H9 (cell line): ENCODE measurements around the gene C2CD2. TPM values are rescaled to one million over a fixed set of nuclear protein-coding genes. Genes with fewer than 3 reads are reported as not detected.

Experiments used
- DNase-seq: peaks from one replicate; pipeline ENCODE4 v3.0.0-alpha.2; 2017
- H2AFZ ChIP-seq: one replicate; pipeline ENCODE4 v1.6.1; 2013; ENCODE audit warnings: mild to moderate bottlenecking, low read length, control low read depth, moderate library complexity
- H2AK5ac ChIP-seq: 2 replicates; pipeline ENCODE4 v1.6.1; 2013; ENCODE audit warnings: low read length, control low read depth, mixed read lengths; ENCODE audit not compliant: insufficient read length
- H2BK120ac ChIP-seq: one replicate; pipeline ENCODE4 v1.6.1; 2013; ENCODE audit warnings: low read depth, mild to moderate bottlenecking, low read length, control low read depth, inconsistent platforms; ENCODE audit not compliant: poor library complexity, severe bottlenecking
- H2BK12ac ChIP-seq: 2 replicates; pipeline ENCODE4 v1.6.1; 2013; ENCODE audit warnings: low read length, control low read depth, mixed read lengths, low read depth; ENCODE audit not compliant: insufficient read length
- H2BK15ac ChIP-seq: 2 replicates; pipeline ENCODE4 v1.6.1; 2013; ENCODE audit warnings: low read depth, low read length, control low read depth
- H2BK20ac ChIP-seq: one replicate; pipeline ENCODE4 v1.6.1; 2013; ENCODE audit warnings: low read depth, mild to moderate bottlenecking, low read length, control low read depth, inconsistent platforms; ENCODE audit not compliant: poor library complexity, severe bottlenecking
- H2BK5ac ChIP-seq: 2 replicates; pipeline ENCODE4 v1.6.1; 2013; ENCODE audit warnings: low read length, control low read depth, mixed read lengths; ENCODE audit not compliant: insufficient read length
- H3K14ac ChIP-seq: 2 replicates; pipeline ENCODE4 v1.6.1; 2013; ENCODE audit warnings: low read length, control low read depth; ENCODE audit not compliant: insufficient read depth
- H3K18ac ChIP-seq: 2 replicates; pipeline ENCODE4 v1.6.1; 2013; ENCODE audit warnings: low read depth, mild to moderate bottlenecking, mixed read lengths, low read length, control low read depth; ENCODE audit not compliant: insufficient read length
- H3K23ac ChIP-seq: 2 replicates; pipeline ENCODE4 v1.6.1; 2013; ENCODE audit warnings: low read length, control low read depth, mixed read lengths, low read depth; ENCODE audit not compliant: insufficient read length
- H3K23me2 ChIP-seq: 2 replicates; pipeline ENCODE4 v1.6.1; 2013; ENCODE audit warnings: low read depth, mild to moderate bottlenecking, mixed read lengths, low read length, control low read depth; ENCODE audit not compliant: insufficient read length, poor library complexity, severe bottlenecking
- H3K27ac ChIP-seq: 2 replicates; pipeline ENCODE4 v1.5.1; 2013; ENCODE audit warnings: low read length, control low read depth, mixed read lengths, low read depth; ENCODE audit not compliant: insufficient read length
- H3K27me3 ChIP-seq: 2 replicates; pipeline ENCODE4 v1.6.1; 2013; ENCODE audit warnings: low read length, control low read depth, inconsistent platforms; ENCODE audit not compliant: insufficient read depth
- H3K4ac ChIP-seq: 2 replicates; pipeline ENCODE4 v1.6.1; 2013; ENCODE audit warnings: low read depth, mild to moderate bottlenecking, control low read depth, inconsistent platforms, low read length, moderate library complexity
- H3K4me1 ChIP-seq: 2 replicates; pipeline ENCODE4 v1.6.1; 2013; ENCODE audit warnings: low read length, control low read depth, inconsistent platforms; ENCODE audit not compliant: insufficient read depth
- H3K4me2 ChIP-seq: 2 replicates; pipeline ENCODE4 v1.6.1; 2013; ENCODE audit warnings: low read length, control low read depth, mixed read lengths; ENCODE audit not compliant: insufficient read length, insufficient read depth
- H3K56ac ChIP-seq: 2 replicates; pipeline ENCODE4 v1.6.1; 2013; ENCODE audit warnings: low read depth, mild to moderate bottlenecking, mixed read lengths, low read length, control low read depth; ENCODE audit not compliant: insufficient read length
- H3K79me1 ChIP-seq: 2 replicates; pipeline ENCODE4 v1.6.1; 2013; ENCODE audit warnings: low read depth, mild to moderate bottlenecking, moderate library complexity, low read length, control low read depth, inconsistent platforms; ENCODE audit not compliant: insufficient read depth, poor library complexity, severe bottlenecking
- H3K79me2 ChIP-seq: 2 replicates; pipeline ENCODE4 v1.6.1; 2013; ENCODE audit warnings: low read length, control low read depth, inconsistent platforms; ENCODE audit not compliant: insufficient read depth
- H3K9ac ChIP-seq: 2 replicates; pipeline ENCODE4 v1.6.1; 2013; ENCODE audit warnings: low read length, control low read depth, mixed read lengths; ENCODE audit not compliant: insufficient read length; ENCODE audit errors: extremely low read depth
- H3K9me3 ChIP-seq: one replicate; pipeline ENCODE4 v1.6.1; 2013; ENCODE audit warnings: low read depth, low read length, inconsistent platforms; ENCODE audit not compliant: control insufficient read depth
- H3T11ph ChIP-seq: one replicate; pipeline ENCODE4 v1.6.1; 2013; ENCODE audit warnings: mild to moderate bottlenecking, low read length, control low read depth, inconsistent platforms
- H4K20me1 ChIP-seq: one replicate; pipeline ENCODE4 v1.6.1; 2013; ENCODE audit not compliant: control insufficient read depth, insufficient read length, insufficient read depth
- H4K5ac ChIP-seq: 2 replicates; pipeline ENCODE4 v1.6.1; 2013; ENCODE audit warnings: low read depth, mild to moderate bottlenecking, mixed read lengths, low read length, control low read depth; ENCODE audit not compliant: insufficient read length
- H4K8ac ChIP-seq: replicated peaks from 2 replicates; pipeline ENCODE4 v1.6.1; 2013; ENCODE audit warnings: low read length, control low read depth, mixed read lengths, low read depth; ENCODE audit not compliant: insufficient read length
- H4K91ac ChIP-seq: 2 replicates; pipeline ENCODE4 v1.6.1; 2013; ENCODE audit warnings: low read depth, mild to moderate bottlenecking, moderate library complexity, mixed read lengths, low read length, control low read depth; ENCODE audit not compliant: insufficient read length
- H3K27ac Mint-ChIP-seq, 3 experiments: 2 replicates in 2 of 3; 3 replicates in 1 of 3; pipeline ENCODE4 v1.8.0; 2020 to 2021; ENCODE audit warnings: mixed read lengths in 3 of 3, mild to moderate bottlenecking in 1 of 3, moderate library complexity in 1 of 3
- H3K27me3 Mint-ChIP-seq: 2 replicates; pipeline ENCODE4 v1.8.0; 2021; ENCODE audit warnings: low read depth, mild to moderate bottlenecking, moderate library complexity, mixed read lengths
- H3K36me3 Mint-ChIP-seq, 3 experiments: 2 replicates in 2 of 3; 3 replicates in 1 of 3; pipeline ENCODE4 v1.8.0; 2020 to 2021; ENCODE audit warnings: low read depth in 3 of 3, mixed read lengths in 3 of 3; ENCODE audit not compliant: insufficient read depth in 1 of 3
- H3K4me1 Mint-ChIP-seq, 2 experiments: 2 replicates each; pipeline ENCODE4 v1.8.0; 2020; ENCODE audit warnings: mixed read lengths in 2 of 2
- H3K4me3 Mint-ChIP-seq, 2 experiments: 2 replicates in 1 of 2; 3 replicates in 1 of 2; pipeline ENCODE4 v1.8.0; 2020 to 2021; ENCODE audit warnings: mild to moderate bottlenecking in 2 of 2, mixed read lengths in 2 of 2, moderate library complexity in 1 of 2
- H3K9me3 Mint-ChIP-seq, 2 experiments: 2 replicates in 1 of 2; 3 replicates in 1 of 2; pipeline ENCODE4 v1.8.0; 2020; ENCODE audit warnings: mild to moderate bottlenecking in 2 of 2, mixed read lengths in 2 of 2, moderate library complexity in 1 of 2
- WGBS: extraction: QIAGEN DNeasy Blood & Tissue Kit; methylation state at CpG from one replicate; pipeline ENCODE4 v1.1.7; 2013; ENCODE audit warnings: missing lambda C conversion rate, low lambda C conversion rate, mixed read lengths; ENCODE audit not compliant: insufficient read length; ENCODE audit errors: extremely low coverage; 5-methylcytosine and 5-hydroxymethylcytosine counted together
- total RNA-seq: library from RNA; stranded (reverse); gene quantifications from 2 replicates; pipeline ENCODE4 v1.2.1, GENCODE V29; 2021
- TF ChIP-seq, protein P1 (sequence below): fragments of 200-600 bp; sonication (generic); conservative IDR thresholded peaks from 3 replicates; pipeline ENCODE4 v1.8.0; 2021; ENCODE audit warnings: antibody characterized with exemption, mild to moderate bottlenecking

The C2CD2 gene
- total RNA-seq, 1 experiment from 2014 or later: 14.6 TPM

DNA sequence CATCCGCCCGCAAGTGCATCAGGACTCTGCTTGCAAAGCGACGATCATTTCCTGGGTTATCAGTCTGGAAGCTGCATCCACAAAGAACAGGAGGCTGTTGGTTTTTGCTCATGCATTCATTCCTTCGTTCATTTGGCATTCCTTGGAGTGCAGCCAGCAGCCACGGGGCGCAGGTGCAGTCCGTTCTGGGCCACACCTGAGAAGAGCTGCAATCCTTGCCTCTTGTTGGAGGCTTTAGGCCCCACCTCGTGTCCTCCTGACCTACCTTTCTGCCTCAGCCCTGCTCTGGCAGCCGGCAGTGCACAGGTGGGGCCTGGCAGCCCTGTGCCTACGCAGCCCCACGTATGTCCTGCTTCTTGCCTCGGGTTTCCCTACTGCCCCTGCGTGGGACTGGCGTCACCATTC lies 19.6 kb upstream of the C2CD2 start:
- Mint-ChIP-seq H3K27ac (no peak overlapping the region), H3K4me3 (no peak overlapping the region), H3K4me1 (peaks cover 18 to 24% of the 10 kb centered on the region in 2 experiments), H3K36me3 (no peaks in the 10 kb centered on the region), H3K27me3 (no peaks in the 10 kb centered on the region; the same call in none of the 2 replicates), H3K9me3 (no peaks in the 10 kb centered on the region; a peak in 1 of 5 replicates)
- Histone ChIP-seq H3K23ac (no peak overlapping the region), H2BK5ac (no peak overlapping the region), H2AFZ (no peak overlapping the region), H3K27me3 (no peaks in the 10 kb centered on the region), H3K23me2 (no peaks in the 10 kb centered on the region), H2BK12ac (no peak overlapping the region), H3K14ac (no peak overlapping the region), H3K4ac (no peak overlapping the region), H3K4me2 (no peak overlapping the region), H3T11ph (no peak overlapping the region), H4K91ac (no peak overlapping the region), H3K18ac (no peak overlapping the region), H3K56ac (no peak overlapping the region), H3K9me3 (no peaks in the 10 kb centered on the region), H2BK120ac (no peak overlapping the region), H3K27ac (no peak overlapping the region), H4K8ac (no peak overlapping the region), H3K79me1 (no peaks in the 10 kb centered on the region), H4K20me1 (no peaks in the 10 kb centered on the region), H2AK5ac (no peak overlapping the region), H3K79me2 (no peaks in the 10 kb centered on the region), H4K5ac (no peak overlapping the region), H2BK20ac (no peak overlapping the region), H3K9ac (no peak overlapping the region), H2BK15ac (no peak overlapping the region), H3K4me1 (no peaks in the 10 kb centered on the region)
- TF ChIP-seq, protein P1, sequence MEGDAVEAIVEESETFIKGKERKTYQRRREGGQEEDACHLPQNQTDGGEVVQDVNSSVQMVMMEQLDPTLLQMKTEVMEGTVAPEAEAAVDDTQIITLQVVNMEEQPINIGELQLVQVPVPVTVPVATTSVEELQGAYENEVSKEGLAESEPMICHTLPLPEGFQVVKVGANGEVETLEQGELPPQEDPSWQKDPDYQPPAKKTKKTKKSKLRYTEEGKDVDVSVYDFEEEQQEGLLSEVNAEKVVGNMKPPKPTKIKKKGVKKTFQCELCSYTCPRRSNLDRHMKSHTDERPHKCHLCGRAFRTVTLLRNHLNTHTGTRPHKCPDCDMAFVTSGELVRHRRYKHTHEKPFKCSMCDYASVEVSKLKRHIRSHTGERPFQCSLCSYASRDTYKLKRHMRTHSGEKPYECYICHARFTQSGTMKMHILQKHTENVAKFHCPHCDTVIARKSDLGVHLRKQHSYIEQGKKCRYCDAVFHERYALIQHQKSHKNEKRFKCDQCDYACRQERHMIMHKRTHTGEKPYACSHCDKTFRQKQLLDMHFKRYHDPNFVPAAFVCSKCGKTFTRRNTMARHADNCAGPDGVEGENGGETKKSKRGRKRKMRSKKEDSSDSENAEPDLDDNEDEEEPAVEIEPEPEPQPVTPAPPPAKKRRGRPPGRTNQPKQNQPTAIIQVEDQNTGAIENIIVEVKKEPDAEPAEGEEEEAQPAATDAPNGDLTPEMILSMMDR: no peak
- DNase-seq: no peak
- no CpG with 5 or more reads among the region's 15 CpGs for WGBS
